Fibroblast of skin of scalp (primary cell): Measurements from ENCODE around the gene ZNF3.

Experiments
- DNase-seq: peaks from one replicate; pipeline ENCODE4 v3.0.0-alpha.2; 2013

The ZNF3 gene

GRCh38 chr7:100088621-100089457 lies 7.3 kb upstream of the ZNF3 start, which contains the start of gene COPS6:
COPS6 (plus strand) TSS chr7:100088969; CDS start chr7:100088991, 22 bp downstream.
- peak; percentile 85 for DNase-seq

GRCh38 chr7:100088095-100088620 lies 6.6 kb upstream of the ZNF3 start:
- no peak for DNase-seq

- peak; percentile 97 for DNase-seq
These were observed 5.7 kb upstream of the ZNF3 start for GRCh38 chr7:100087055-100087750.

GRCh38 chr7:100085515-100085914 lies 4.0 kb upstream of the ZNF3 start:
- no peak for DNase-seq

- no peak for DNase-seq
These were observed 1.5 kb upstream of the ZNF3 start for GRCh38 chr7:100082978-100083377.

- DNase-seq = no peak
These were observed 502 bp downstream of the ZNF3 start for GRCh38 chr7:100080907-100081534.

- DNase-seq = no peak
These were observed 2.4 kb downstream of the ZNF3 start for GRCh38 chr7:100079024-100079560.

- DNase-seq = no peak
These were observed 4.3 kb downstream of the ZNF3 start for GRCh38 chr7:100077205-100077604.

- DNase-seq = no peak
These were observed 6.1 kb downstream of the ZNF3 start for GRCh38 chr7:100075418-100075817.

- no peak for DNase-seq
These were observed 6.7 kb downstream of the ZNF3 start for GRCh38 chr7:100074841-100075240.

GRCh38 chr7:100072462-100072861 lies 9.1 kb downstream of the ZNF3 start:
- no peak for DNase-seq

GRCh38 chr7:100071018-100071723 lies 10.4 kb downstream of the ZNF3 start:
- DNase-seq = no peak

GRCh38 chr7:100069991-100070390 lies 11.5 kb downstream of the ZNF3 start:
- DNase-seq = no peak

- DNase-seq = no peak
These were observed 14.6 kb downstream of the ZNF3 start for GRCh38 chr7:100066953-100067352.

- DNase-seq = peak; percentile 25
These were observed 15.9 kb downstream of the ZNF3 start for GRCh38 chr7:100065452-100066186.

GRCh38 chr7:100064162-100064561 lies 17.4 kb downstream of the ZNF3 start:
- DNase-seq = no peak

- no peak for DNase-seq
These were observed 18.1 kb downstream of the ZNF3 start for GRCh38 chr7:100063376-100063775.

GRCh38 chr7:100061518-100062193 lies 19.9 kb downstream of the ZNF3 start:
- DNase-seq = no peak

GRCh38 chr7:100059251-100059739 lies 22.2 kb downstream of the ZNF3 start:
- DNase-seq = no peak

- no peak for DNase-seq
These were observed 24.5 kb downstream of the ZNF3 start for GRCh38 chr7:100057006-100057405.

GRCh38 chr7:100053215-100053614 lies 28.3 kb downstream of the ZNF3 start:
- DNase-seq = peak; percentile 42
